CD8-positive, alpha-beta memory T cell (primary cell): ENCODE data around the gene PKD1L1. TPM values are rescaled to one million over a fixed set of nuclear protein-coding genes. Genes with fewer than 3 reads are reported as not detected.

ENCODE experiments used
- CTCF ChIA-PET: fragments of 350-600 bp; sonication (Branson Sonifier 250); formaldehyde crosslinking; loops from one replicate; lab custom pipeline; 2021; ENCODE audit warnings: antibody characterized with exemption; lab: Charles Lee
- POLR2A ChIA-PET: fragments of 350-600 bp; sonication (Branson Sonifier 250); formaldehyde crosslinking; loops from one replicate; lab custom pipeline; 2021; ENCODE audit warnings: antibody characterized with exemption; lab: Charles Lee
- DNase-seq, 5 donors: peaks; one replicate each; pipeline versions ENCODE4 v3.0.0 to v3.0.0-alpha.2; 2020 to 2022; ENCODE audit warnings: mixed read lengths in 1 of 5
- H3K27ac ChIP-seq: one replicate; pipeline ENCODE4 v1.7.0; 2013; ENCODE audit warnings: low read depth, mild to moderate bottlenecking, low read length, moderate library complexity
- H3K27me3 ChIP-seq: 2 replicates; pipeline ENCODE4 v1.7.0; 2013; ENCODE audit warnings: low read length, mild to moderate bottlenecking; ENCODE audit not compliant: insufficient read depth, poor library complexity, severe bottlenecking
- H3K36me3 ChIP-seq: 2 replicates; pipeline ENCODE4 v1.7.0; 2013; ENCODE audit warnings: mild to moderate bottlenecking, low read length, moderate library complexity; ENCODE audit not compliant: insufficient read depth
- H3K4me1 ChIP-seq: 2 replicates; pipeline ENCODE4 v1.7.0; 2013; ENCODE audit warnings: mild to moderate bottlenecking, low read length, moderate library complexity; ENCODE audit not compliant: insufficient read depth
- H3K4me3 ChIP-seq: 2 replicates; pipeline ENCODE4 v1.7.0; 2013; ENCODE audit warnings: mild to moderate bottlenecking, low read length
- H3K9me3 ChIP-seq: 2 replicates; pipeline ENCODE4 v1.7.0; 2013; ENCODE audit warnings: mild to moderate bottlenecking, low read length
- H3K27ac Mint-ChIP-seq, 8 donors: one replicate each; pipeline ENCODE4 v1.8.0; 2020 to 2021; ENCODE audit warnings: mixed read lengths in 8 of 8, mild to moderate bottlenecking in 6 of 8, inconsistent platforms in 3 of 8, moderate library complexity in 3 of 8
- H3K27me3 Mint-ChIP-seq, 2 donors: one replicate each; pipeline ENCODE4 v1.8.0; 2020 to 2021; ENCODE audit warnings: mixed read lengths in 2 of 2, mild to moderate bottlenecking in 1 of 2, moderate library complexity in 1 of 2
- H3K36me3 Mint-ChIP-seq, 3 donors: one replicate each; pipeline ENCODE4 v1.8.0; 2020 to 2021; ENCODE audit warnings: mixed read lengths in 3 of 3, inconsistent platforms in 1 of 3, mild to moderate bottlenecking in 1 of 3
- H3K4me1 Mint-ChIP-seq, 3 donors: one replicate each; pipeline ENCODE4 v1.8.0; 2020 to 2021; ENCODE audit warnings: mixed read lengths in 3 of 3, inconsistent platforms in 1 of 3, mild to moderate bottlenecking in 1 of 3
- H3K4me3 Mint-ChIP-seq, 7 donors: one replicate each; pipeline ENCODE4 v1.8.0; 2020 to 2021; ENCODE audit warnings: mixed read lengths in 7 of 7, mild to moderate bottlenecking in 6 of 7, moderate library complexity in 4 of 7, inconsistent platforms in 2 of 7
- H3K9me3 Mint-ChIP-seq, 5 donors: one replicate each; pipeline ENCODE4 v1.8.0; 2020 to 2022; ENCODE audit warnings: mixed read lengths in 5 of 5, mild to moderate bottlenecking in 3 of 5, moderate library complexity in 2 of 5, inconsistent platforms in 1 of 5
- polyA plus RNA-seq: library from polyadenylated mRNA; unstranded; fragments of 300-500 nt; fragmentation: Illumina TruSeq; gene quantifications from one replicate; pipeline ENCODE4 v1.2.3, GENCODE V29; 2021
- total RNA-seq, 2 experiments: library from RNA; stranded (reverse); gene quantifications; one replicate each; pipeline ENCODE4 v1.2.3, GENCODE V29; 2021

The PKD1L1 gene
- total and polyA plus RNA-seq, 3 experiments from 2014 or later: 0.02 to 0.18 (median 0.18) TPM

DNA sequence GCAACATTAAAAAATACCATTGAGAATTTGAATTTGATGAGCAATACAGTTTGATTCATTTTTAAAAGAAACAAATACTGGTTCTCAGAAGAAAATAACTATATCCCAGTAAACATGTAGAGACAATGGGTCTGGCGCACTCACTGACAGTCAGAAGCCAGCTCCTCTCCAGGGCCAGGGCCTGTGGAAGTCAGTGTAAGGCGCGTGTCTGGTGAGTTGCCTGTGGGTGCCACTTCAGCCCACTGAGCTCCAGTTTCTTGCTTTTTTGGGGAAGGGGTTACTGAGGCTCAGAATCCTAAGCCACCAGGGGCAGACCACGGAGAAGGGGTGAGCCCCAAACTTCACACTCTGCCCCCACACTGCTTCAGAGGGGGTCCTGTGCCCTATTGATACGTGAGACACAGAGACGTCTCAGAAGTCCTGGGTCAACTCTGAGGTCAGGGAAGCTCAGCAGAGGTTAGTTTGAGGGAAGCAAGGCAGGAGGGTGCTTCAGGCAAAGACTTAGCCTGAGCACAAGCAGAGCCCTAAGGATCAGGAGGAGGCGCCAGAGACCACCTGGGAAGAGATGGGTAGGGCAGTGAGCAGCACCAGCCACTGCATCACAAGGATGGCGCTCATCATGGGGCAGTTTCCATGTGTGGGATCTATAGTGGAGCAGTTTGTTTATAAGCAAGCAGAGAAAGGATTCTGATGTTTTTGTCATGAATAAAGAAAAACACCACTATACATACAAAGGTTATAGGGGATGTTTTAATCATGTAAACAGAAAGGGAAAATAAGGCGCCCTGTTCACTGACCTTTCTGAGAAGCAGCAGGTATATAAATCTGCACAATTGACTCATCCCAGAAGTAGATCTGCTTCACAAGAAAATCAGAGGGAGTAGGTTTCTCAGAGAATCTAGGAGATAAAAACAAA lies 95.7 kb downstream of the PKD1L1 start:
- no peak for DNase-seq
- H3K36me3 ChIP-seq: no peaks in the 10 kb centered on the region
- no peaks in the 10 kb centered on the region for H3K9me3 ChIP-seq
- ChIA-PET CTCF (no interaction called here), POLR2A (no interaction called here)
- peaks cover 0 to 3% (median 0%) of the 10 kb centered on the region in 5 donors for H3K9me3 Mint-ChIP-seq
- H3K4me3 ChIP-seq: no peak overlapping the region
- H3K4me3 Mint-ChIP-seq: no peak overlapping the region
- H3K4me1 Mint-ChIP-seq: no peaks in the 10 kb centered on the region
- H3K4me1 ChIP-seq: no peaks in the 10 kb centered on the region
- H3K36me3 Mint-ChIP-seq: no peaks in the 10 kb centered on the region
- H3K27me3 Mint-ChIP-seq: peaks cover 0 to 2% of the 10 kb centered on the region in 2 donors
- H3K27me3 ChIP-seq: no peaks in the 10 kb centered on the region
- no peak overlapping the region for H3K27ac ChIP-seq
- no peak overlapping the region for H3K27ac Mint-ChIP-seq

DNA sequence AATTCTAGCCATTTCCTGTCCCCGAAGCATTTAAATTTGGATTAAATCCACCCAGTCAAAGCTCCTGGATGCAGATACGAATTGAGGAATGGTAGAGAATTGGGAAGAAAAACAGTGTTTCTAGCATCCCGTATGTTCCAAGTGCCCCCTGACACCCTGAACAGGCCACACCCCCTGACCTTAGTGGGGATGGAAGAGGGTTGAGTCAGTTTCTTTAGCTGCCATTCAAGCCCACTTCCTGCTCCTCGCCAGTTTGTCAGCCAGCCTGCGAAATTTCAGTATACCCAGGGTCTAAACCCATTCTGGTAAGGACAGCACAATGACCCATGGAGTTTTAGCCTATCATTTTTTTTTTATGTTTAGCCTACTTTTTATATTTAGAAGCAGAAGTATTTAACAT lies 101.1 kb downstream of the PKD1L1 start:
- Histone ChIP-seq H3K36me3 (no peaks in the 10 kb centered on the region), H3K27me3 (no peaks in the 10 kb centered on the region), H3K27ac (no peak overlapping the region), H3K9me3 (no peaks in the 10 kb centered on the region), H3K4me3 (no peak overlapping the region), H3K4me1 (no peaks in the 10 kb centered on the region)
- H3K9me3 Mint-ChIP-seq: peaks cover 0 to 2% (median 0%) of the 10 kb centered on the region in 5 donors
- no peaks in the 10 kb centered on the region for H3K4me1 Mint-ChIP-seq
- H3K27me3 Mint-ChIP-seq: peaks cover 2 to 14% of the 10 kb centered on the region in 2 donors
- H3K36me3 Mint-ChIP-seq: no peaks in the 10 kb centered on the region
- H3K4me3 Mint-ChIP-seq: no peak overlapping the region
- CTCF ChIA-PET: no interaction called here
- no peak overlapping the region for H3K27ac Mint-ChIP-seq
- POLR2A ChIA-PET: no interaction called here
- DNase-seq: no peak

DNA sequence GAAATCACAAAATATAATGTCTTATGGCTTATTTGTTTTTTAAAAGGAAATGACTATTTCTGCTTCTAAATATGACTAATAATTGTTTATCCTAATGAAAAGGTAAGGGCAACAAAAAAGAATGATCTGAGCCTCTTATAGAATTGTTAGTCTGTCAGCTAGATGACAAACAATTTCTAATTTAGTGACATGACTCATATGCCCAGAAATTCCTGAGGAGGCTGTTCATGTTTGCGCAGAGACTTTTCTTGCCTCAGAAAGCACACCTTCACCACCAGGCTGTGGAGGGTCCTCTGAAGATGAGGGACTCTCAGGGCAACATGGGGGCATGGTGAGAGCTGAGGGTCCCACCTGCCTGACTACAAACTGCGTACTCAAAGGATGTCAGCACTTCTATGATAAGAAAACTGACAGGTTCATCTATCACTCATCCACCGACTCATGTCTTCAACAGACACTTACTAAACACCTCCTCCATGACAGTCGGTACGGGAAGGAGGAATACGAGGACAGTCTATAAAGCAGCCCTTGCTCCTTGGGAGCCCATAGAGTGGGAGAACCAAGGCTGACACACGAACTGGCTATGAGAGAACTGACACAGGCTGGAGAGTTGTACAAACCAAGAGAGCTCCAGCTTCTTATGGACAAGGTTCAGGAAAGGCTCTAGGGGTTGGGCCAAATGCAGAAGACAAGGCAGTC lies 102.0 kb downstream of the PKD1L1 start:
- Mint-ChIP-seq H3K36me3 (no peaks in the 10 kb centered on the region), H3K4me3 (no peak overlapping the region), H3K27ac (no peak overlapping the region), H3K9me3 (peaks cover 0 to 2% (median 0%) of the 10 kb centered on the region in 5 donors), H3K4me1 (no peaks in the 10 kb centered on the region), H3K27me3 (peaks cover 2 to 17% of the 10 kb centered on the region in 2 donors)
- Histone ChIP-seq H3K27ac (no peak overlapping the region), H3K9me3 (no peaks in the 10 kb centered on the region), H3K4me3 (no peak overlapping the region), H3K27me3 (no peaks in the 10 kb centered on the region), H3K4me1 (no peaks in the 10 kb centered on the region), H3K36me3 (no peaks in the 10 kb centered on the region)
- ChIA-PET CTCF (no interaction called here), POLR2A (no interaction called here)
- DNase-seq: no peak

DNA sequence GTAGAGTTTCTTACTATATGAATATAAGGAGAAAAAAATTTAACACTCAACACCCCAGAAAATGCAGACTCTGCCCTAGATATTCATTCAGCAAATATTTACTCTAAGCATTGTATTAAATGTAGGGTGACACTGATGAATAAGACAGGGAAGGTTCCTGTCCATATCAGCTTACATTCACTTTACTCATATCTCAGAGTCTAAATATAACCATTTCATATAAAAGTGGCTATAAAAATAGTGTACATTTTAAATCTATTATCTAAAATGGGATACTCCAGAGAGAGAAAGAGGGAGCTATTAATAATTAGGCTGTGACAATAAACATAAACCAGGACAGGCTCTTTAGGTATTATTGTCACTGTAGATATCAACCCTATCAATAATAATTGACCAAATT lies 104.0 kb downstream of the PKD1L1 start:
- no peak overlapping the region for H3K4me3 ChIP-seq
- DNase-seq: no peak

DNA sequence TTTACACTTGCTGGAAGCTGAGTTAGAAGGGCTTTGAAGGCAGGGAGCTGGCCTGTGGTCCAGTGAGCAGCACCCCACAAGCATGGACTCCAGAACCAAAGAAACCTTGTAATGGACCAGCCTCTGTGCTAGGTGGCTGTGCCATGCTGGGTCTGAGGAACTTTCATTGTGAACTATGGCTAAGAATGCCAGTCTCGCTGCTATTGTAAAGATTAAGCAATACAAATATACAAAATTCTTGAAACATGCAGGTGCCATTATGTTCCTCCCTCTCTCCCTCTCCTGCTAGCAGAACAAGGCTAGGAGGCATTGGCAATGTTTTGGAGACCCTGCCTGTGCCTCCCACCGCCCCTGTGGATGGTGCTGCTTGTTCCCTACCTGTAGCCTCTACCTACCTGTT lies 105.0 kb downstream of the PKD1L1 start:
- H3K27me3 ChIP-seq: no peaks in the 10 kb centered on the region
- no peaks in the 10 kb centered on the region for H3K4me1 Mint-ChIP-seq
- H3K9me3 Mint-ChIP-seq: peaks cover 0 to 2% (median 0%) of the 10 kb centered on the region in 5 donors
- H3K4me3 Mint-ChIP-seq: no peak overlapping the region
- ChIA-PET POLR2A (no interaction called here), CTCF (no interaction called here)
- H3K4me3 ChIP-seq: no peak overlapping the region
- H3K4me1 ChIP-seq: no peaks in the 10 kb centered on the region
- H3K27ac Mint-ChIP-seq: no peak overlapping the region
- H3K27ac ChIP-seq: no peak overlapping the region
- H3K36me3 Mint-ChIP-seq: no peaks in the 10 kb centered on the region
- DNase-seq: no peak
- H3K9me3 ChIP-seq: no peaks in the 10 kb centered on the region
- H3K36me3 ChIP-seq: no peaks in the 10 kb centered on the region
- H3K27me3 Mint-ChIP-seq: peaks cover 2 to 17% of the 10 kb centered on the region in 2 donors

More for the DNA sequence above, 104.0 kb downstream of the PKD1L1 start:
- Mint-ChIP-seq H3K4me1 (no peaks in the 10 kb centered on the region), H3K4me3 (no peak overlapping the region), H3K36me3 (no peaks in the 10 kb centered on the region), H3K27ac (no peak overlapping the region), H3K9me3 (peaks cover 0 to 2% (median 0%) of the 10 kb centered on the region in 5 donors), H3K27me3 (peaks cover 2 to 17% of the 10 kb centered on the region in 2 donors)
- ChIA-PET CTCF (no interaction called here), POLR2A (no interaction called here)
- no peaks in the 10 kb centered on the region for H3K36me3 ChIP-seq
- H3K4me1 ChIP-seq: no peaks in the 10 kb centered on the region
- no peak overlapping the region for H3K27ac ChIP-seq
- no peaks in the 10 kb centered on the region for H3K9me3 ChIP-seq
- H3K27me3 ChIP-seq: no peaks in the 10 kb centered on the region

DNA sequence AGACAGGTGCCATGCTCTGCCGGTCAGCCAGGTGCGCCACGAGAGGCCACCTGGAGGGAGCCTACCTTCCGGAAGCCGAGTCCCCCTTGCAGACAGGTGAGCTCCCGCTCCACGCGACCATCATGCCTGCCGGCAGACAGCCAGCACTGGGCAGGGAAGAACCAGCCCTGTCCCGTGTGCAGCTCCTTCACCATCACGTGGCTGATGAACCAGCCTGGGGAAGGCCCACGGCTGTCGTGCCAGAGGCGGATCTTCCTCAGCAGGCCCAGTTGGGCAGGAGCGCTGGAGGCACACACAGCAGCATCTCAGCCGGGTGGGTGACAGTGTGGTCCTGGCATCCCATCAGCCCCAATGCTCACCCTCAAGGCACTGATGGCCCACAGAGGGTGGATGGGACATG lies 108.9 kb downstream of the PKD1L1 start:
- H3K27me3 ChIP-seq: no peaks in the 10 kb centered on the region

DNA sequence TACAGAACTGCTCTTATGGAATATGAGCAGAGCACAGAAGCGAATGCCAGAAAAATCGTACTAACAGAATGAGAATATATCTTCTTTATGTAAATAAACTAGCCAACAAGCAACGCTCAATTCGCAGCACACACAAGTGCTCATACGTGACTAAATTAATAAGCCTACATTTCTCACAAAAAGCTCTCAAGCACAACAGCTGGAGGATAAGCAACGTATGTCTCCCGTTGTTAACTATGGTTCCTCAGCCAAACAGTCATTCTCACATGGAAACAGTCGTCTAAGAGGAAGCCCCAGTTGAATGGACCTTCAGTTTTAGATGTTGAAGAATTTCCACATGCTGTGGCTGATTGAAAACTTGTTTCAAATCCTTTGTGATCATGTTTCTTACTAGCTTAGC lies 110.4 kb downstream of the PKD1L1 start:
- H3K36me3 ChIP-seq: no peaks in the 10 kb centered on the region
- Mint-ChIP-seq H3K9me3 (no peaks in the 10 kb centered on the region), H3K4me1 (no peaks in the 10 kb centered on the region), H3K27me3 (peaks cover 2 to 6% of the 10 kb centered on the region in 2 donors), H3K36me3 (no peaks in the 10 kb centered on the region), H3K4me3 (no peak overlapping the region), H3K27ac (no peak overlapping the region)
- H3K9me3 ChIP-seq: no peaks in the 10 kb centered on the region
- no peak for DNase-seq
- ChIA-PET POLR2A (no interaction called here), CTCF (no interaction called here)
- no peak overlapping the region for H3K27ac ChIP-seq
- H3K4me1 ChIP-seq: no peaks in the 10 kb centered on the region
- H3K27me3 ChIP-seq: no peaks in the 10 kb centered on the region
- H3K4me3 ChIP-seq: no peak overlapping the region

More for the DNA sequence above, 108.9 kb downstream of the PKD1L1 start:
- ChIA-PET POLR2A (no interaction called here), CTCF (no interaction called here)
- no peak for DNase-seq
- H3K4me1 ChIP-seq: no peaks in the 10 kb centered on the region
- no peaks in the 10 kb centered on the region for H3K36me3 Mint-ChIP-seq
- H3K27ac Mint-ChIP-seq: no peak overlapping the region
- no peaks in the 10 kb centered on the region for H3K36me3 ChIP-seq
- no peak overlapping the region for H3K4me3 ChIP-seq
- H3K9me3 Mint-ChIP-seq: no peaks in the 10 kb centered on the region
- H3K4me3 Mint-ChIP-seq: no peak overlapping the region
- H3K4me1 Mint-ChIP-seq: no peaks in the 10 kb centered on the region
- no peaks in the 10 kb centered on the region for H3K9me3 ChIP-seq
- H3K27me3 Mint-ChIP-seq: peaks cover 0 to 6% of the 10 kb centered on the region in 2 donors
- no peak overlapping the region for H3K27ac ChIP-seq

DNA sequence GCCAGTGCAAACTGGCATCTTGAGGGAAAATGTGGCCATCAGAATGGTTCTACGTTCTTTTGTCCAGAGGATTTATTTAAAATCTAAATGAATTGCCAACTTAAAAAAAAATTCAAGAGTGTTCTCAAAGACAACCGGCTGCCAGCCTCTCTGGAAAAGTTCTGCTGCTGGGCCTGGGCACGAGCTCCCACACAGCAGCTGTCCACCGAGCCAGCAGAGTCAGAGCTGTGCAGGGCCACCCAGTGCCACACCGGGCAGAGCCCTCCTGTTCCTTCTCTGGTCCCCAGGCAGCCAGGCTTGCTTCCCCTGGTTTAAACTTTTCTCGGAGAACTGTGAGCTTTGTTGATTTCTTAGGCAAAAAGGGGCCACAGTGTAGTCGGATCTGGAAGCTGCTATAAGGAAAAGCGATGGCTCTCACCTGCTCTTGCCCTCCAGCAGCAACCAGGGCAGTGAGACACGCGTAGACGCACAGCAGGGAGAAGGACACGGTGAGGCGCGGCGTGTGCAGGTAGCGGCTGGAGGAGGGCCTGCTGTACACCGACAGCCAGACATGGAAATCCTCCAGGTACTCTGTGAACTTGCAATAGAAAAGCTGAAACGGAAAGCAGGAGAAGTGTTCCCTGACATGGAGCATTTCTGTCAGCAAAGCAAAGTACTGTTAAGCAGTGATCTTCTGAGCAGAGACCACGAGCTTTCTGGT lies 111.6 kb downstream of the PKD1L1 start:
- Mint-ChIP-seq H3K4me3 (no peak overlapping the region), H3K4me1 (no peaks in the 10 kb centered on the region), H3K36me3 (no peaks in the 10 kb centered on the region), H3K27ac (no peak overlapping the region), H3K27me3 (peaks cover 0 to 2% of the 10 kb centered on the region in 2 donors), H3K9me3 (no peaks in the 10 kb centered on the region)
- no peak for DNase-seq
- H3K27ac ChIP-seq: no peak overlapping the region
- ChIA-PET CTCF (no interaction called here), POLR2A (no interaction called here)
- no peaks in the 10 kb centered on the region for H3K9me3 ChIP-seq
- H3K4me1 ChIP-seq: no peaks in the 10 kb centered on the region
- no peaks in the 10 kb centered on the region for H3K27me3 ChIP-seq
- no peak overlapping the region for H3K4me3 ChIP-seq
- H3K36me3 ChIP-seq: no peaks in the 10 kb centered on the region
